Stomach (tissue), 9 donors: ENCODE results near the gene RAPH1. TPM values are rescaled to one million over a fixed set of nuclear protein-coding genes. Genes with fewer than 3 reads are reported as not detected.

Experiments
- DNase-seq, 2 donors: peaks; one replicate each; pipeline versions ENCODE4 v3.0.0 to v3.0.0-alpha.2; 2013 to 2019
- H3K27ac ChIP-seq, 5 donors: fragments of 200-600 bp in 4 of 5; sonication (generic) in 4 of 5; one replicate each; pipeline ENCODE4 v1.5.1; 2013 to 2019; ENCODE audit warnings: mild to moderate bottlenecking in 1 of 5, moderate library complexity in 1 of 5
- H3K27me3 ChIP-seq, 3 donors: fragments of 200-600 bp; sonication (generic); one replicate each; pipeline ENCODE4 v1.5.1; 2017 to 2019; ENCODE audit warnings: mixed run types in 1 of 3
- H3K36me3 ChIP-seq, 4 donors: fragments of 200-600 bp; sonication (generic); 1 replicate in 3 of 4; 2 replicates in 1 of 4; pipeline ENCODE4 v1.5.1; 2016 to 2019
- H3K4me1 ChIP-seq, 4 donors: fragments of 200-600 bp; sonication (generic); one replicate each; pipeline ENCODE4 v1.5.1; 2016 to 2019
- H3K4me3 ChIP-seq, 4 donors: fragments of 200-600 bp; sonication (generic) in 3 of 4; one replicate each; pipeline ENCODE4 v1.5.1; 2016 to 2019; ENCODE audit warnings: mild to moderate bottlenecking in 1 of 4
- H3K9me3 ChIP-seq, 4 donors: fragments of 200-600 bp; sonication (generic); one replicate each; pipeline ENCODE4 v1.5.1; 2016 to 2019
- CTCF ChIP-seq, 7 experiments: fragments of 450-650 bp in 4 of 7; fragments of 200-600 bp in 3 of 7; sonication (generic) in 3 of 7; IDR thresholded peaks; one replicate each; pipeline ENCODE4 v1.5.1; 2016 to 2019; ENCODE audit warnings: antibody characterized with exemption in 7 of 7, control low read depth in 2 of 7, mild to moderate bottlenecking in 1 of 7
- EP300 ChIP-seq: sonication (generic); formaldehyde crosslinking; IDR thresholded peaks from one replicate; pipeline ENCODE4 v1.6.1; 2017; ENCODE audit warnings: antibody characterized with exemption
- POLR2A ChIP-seq, 4 donors: fragments of 450-650 bp; IDR thresholded peaks; one replicate each; pipeline ENCODE4 v1.6.1; 2016; ENCODE audit warnings: antibody characterized with exemption in 4 of 4, control low read depth in 2 of 4, mild to moderate bottlenecking in 1 of 4, moderate library complexity in 1 of 4
- POLR2AphosphoS5 ChIP-seq, 3 donors: sonication (generic); formaldehyde crosslinking; IDR thresholded peaks; one replicate each; pipeline ENCODE4 v1.6.1; 2016; ENCODE audit warnings: antibody characterized with exemption in 3 of 3
- WGBS, 5 donors: extraction: QIAGEN DNeasy Blood & Tissue Kit in 3 of 5; methylation state at CpG; one replicate each; pipeline versions ENCODE4 v1.1.5 to v1.1.7; 2013 to 2018; 5-methylcytosine and 5-hydroxymethylcytosine counted together
- intact Hi-C: fragments of 100-400 bp; cut with DNase I; formaldehyde crosslinking; loops from one replicate; pipeline ENCODE4 v1.15.1; 2023; ENCODE audit warnings: low total_unique reads
- polyA plus RNA-seq, 3 donors: library from polyadenylated mRNA; stranded (reverse); fragments of 200-250 nt; gene quantifications; one replicate each; pipeline ENCODE4 v1.2.3, GENCODE V29; 2013
- total RNA-seq, 5 donors: library from RNA; depleted of rRNA; stranded (reverse); fragments of >200 nt; gene quantifications; one replicate each; pipeline versions ENCODE4 v1.1.0 to v1.2.3, GENCODE V29; 2014 to 2016
- donor health status: healthy with polysubstance abuse.
- donor health status: Bipolar disorder and iron deficiency.
- donor health status: healthy.

RAPH1 gene
- total and polyA plus RNA-seq, 8 donors = 2.5 to 1,062 (median 17.7) TPM

DNA sequence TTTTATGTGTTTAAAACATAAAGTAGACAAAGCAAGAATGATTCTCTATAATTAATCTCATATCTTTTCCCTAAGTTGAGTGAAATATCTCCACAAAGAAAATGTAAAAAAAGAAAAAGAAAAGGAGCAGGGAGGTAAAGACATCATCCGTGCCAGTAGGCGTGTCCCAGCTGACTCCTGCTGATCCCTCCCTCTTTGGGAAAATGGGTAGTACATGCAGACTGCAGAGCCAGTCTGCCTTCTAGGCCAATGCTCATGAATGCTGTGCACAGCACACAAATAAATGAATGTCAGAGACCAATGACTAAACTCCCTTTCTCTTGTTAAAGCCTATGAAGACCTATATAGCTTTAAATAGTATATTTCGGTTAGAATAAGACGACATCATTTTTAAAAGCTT, 64.7 kb downstream of the RAPH1 start:
- Histone ChIP-seq H3K36me3 (no peaks in the 10 kb centered on the region), H3K4me1 (peaks cover 0 to 21% (median 9%) of the 10 kb centered on the region in 4 donors), H3K27me3 (no peaks in the 10 kb centered on the region), H3K4me3 (no peak overlapping the region), H3K9me3 (no peaks in the 10 kb centered on the region), H3K27ac (peak overlapping the region in 2 of 5 donors; percentile 6 to 29)
- intact Hi-C loops = no loop called here
- TF ChIP-seq CTCF (IDR thresholded peaks at IDR 0.05) (no peak), POLR2AphosphoS5 (IDR thresholded peaks at IDR 0.05) (no peak), POLR2A (IDR thresholded peaks at IDR 0.05) (no peak), EP300 (no peak)
- 66 to 77% (median 67%) methylated on average over 4 of the region's 4 CpGs for WGBS, 5 donors
- DNase-seq = peak; percentile 45 to 59

DNA sequence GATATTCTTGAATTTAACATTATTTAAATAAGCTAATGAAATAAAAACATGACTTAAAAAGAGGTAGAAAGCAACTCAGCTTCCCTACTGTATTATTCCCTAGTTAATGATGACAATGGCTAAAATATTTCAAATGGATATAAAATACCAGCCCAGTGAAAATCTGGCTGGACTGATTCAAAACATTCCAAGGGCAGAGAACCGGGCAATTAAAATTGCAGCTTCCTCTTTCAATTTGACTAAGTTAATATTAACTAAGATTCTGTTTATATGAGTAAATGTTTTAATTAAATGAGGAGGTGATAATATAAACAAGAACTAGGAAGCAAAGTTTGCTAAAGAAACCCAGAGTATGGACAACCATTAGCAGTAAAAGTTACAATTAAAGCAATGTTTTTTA, 65.6 kb downstream of the RAPH1 start:
- TF ChIP-seq POLR2AphosphoS5 (IDR thresholded peaks at IDR 0.05) (no peak), CTCF (IDR thresholded peaks at IDR 0.05) (no peak), POLR2A (IDR thresholded peaks at IDR 0.05) (no peak), EP300 (no peak)
- 5 to 13% (median 10%) methylated on average over 1 of the region's 1 CpG for WGBS, 5 donors
- intact Hi-C loops = no loop called here
- Histone ChIP-seq H3K27me3 (no peaks in the 10 kb centered on the region), H3K4me3 (no peak overlapping the region), H3K9me3 (no peaks in the 10 kb centered on the region), H3K36me3 (no peaks in the 10 kb centered on the region), H3K4me1 (peaks cover 0 to 21% (median 9%) of the 10 kb centered on the region in 4 donors), H3K27ac (peak overlapping the region in 2 of 5 donors; percentile 6 to 29)
- DNase-seq = no peak

DNA sequence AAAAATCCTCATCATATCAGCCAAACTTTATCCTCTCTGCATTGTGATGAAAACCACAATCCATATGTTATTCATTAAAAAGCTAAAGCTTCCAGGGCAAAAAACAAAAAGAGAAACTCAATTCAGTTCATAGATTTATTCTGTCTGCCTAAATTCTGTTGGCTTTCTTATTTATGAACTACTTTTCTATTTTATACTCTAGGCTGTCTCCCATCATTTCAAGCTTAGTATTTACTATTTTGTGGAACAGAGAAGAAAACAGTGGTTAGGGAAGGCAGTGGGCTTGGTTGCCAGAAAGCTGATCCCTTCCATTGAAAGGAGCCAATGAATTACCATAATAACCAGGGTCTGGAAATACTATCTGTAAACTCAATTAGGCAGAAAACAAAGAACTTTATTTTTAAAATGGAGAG, 71.8 kb downstream of the RAPH1 start:
- intact Hi-C loops = no loop called here
- Histone ChIP-seq H3K27me3 (no peaks in the 10 kb centered on the region), H3K9me3 (no peaks in the 10 kb centered on the region), H3K36me3 (peaks cover 0 to 29% (median 23%) of the 10 kb centered on the region in 4 donors), H3K4me1 (no peaks in the 10 kb centered on the region), H3K4me3 (no peak overlapping the region), H3K27ac (no peak overlapping the region)
- DNase-seq = peak in 1 of 2 donors; percentile 43
- TF ChIP-seq CTCF (IDR thresholded peaks at IDR 0.05) (no peak), POLR2AphosphoS5 (IDR thresholded peaks at IDR 0.05) (no peak), POLR2A (IDR thresholded peaks at IDR 0.05) (no peak), EP300 (no peak)

DNA sequence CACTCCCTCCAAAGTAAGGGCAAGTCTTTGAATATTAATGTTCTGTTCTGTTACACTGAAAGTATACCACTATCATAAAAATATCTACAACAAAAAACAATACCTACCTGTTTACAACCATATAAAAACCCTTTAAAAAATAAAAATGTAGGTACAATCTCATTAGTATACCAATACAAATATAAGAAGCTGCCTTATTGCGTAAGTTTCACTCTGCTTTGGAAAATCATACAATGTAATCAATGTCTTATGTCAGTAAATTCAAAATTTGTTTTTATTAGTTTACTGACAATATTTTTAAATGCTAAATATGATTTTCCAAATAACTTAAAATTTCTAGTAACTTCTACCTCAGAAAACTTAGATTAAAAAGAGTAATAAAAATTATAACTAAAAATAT, 72.8 kb downstream of the RAPH1 start:
- no peaks in the 10 kb centered on the region for H3K9me3 ChIP-seq
- peaks cover 0 to 39% (median 33%) of the 10 kb centered on the region in 4 donors for H3K36me3 ChIP-seq
- no peak overlapping the region for H3K4me3 ChIP-seq
- TF ChIP-seq POLR2AphosphoS5 (IDR thresholded peaks at IDR 0.05) = no peak
- TF ChIP-seq EP300 = no peak
- no peak for TF ChIP-seq CTCF (IDR thresholded peaks at IDR 0.05)
- no peak for TF ChIP-seq POLR2A (IDR thresholded peaks at IDR 0.05)
- no peaks in the 10 kb centered on the region for H3K4me1 ChIP-seq
- no peak for DNase-seq
- no peak overlapping the region for H3K27ac ChIP-seq
- intact Hi-C loops = no loop called here
- WGBS, 5 donors = 91 to 100% (median 93%) methylated on average over 1 of the region's 1 CpG
- no peaks in the 10 kb centered on the region for H3K27me3 ChIP-seq
